ENCODE results near the gene CLCNKB.

The CLCNKB gene

GRCh38 chr1:16091296-16091695 lies 47.7 kb downstream of the CLCNKB start:
- in situ Hi-C loops (cut with MboI; ENCODE audit: low sequenced_read_pairs): no loop called here

DNA sequence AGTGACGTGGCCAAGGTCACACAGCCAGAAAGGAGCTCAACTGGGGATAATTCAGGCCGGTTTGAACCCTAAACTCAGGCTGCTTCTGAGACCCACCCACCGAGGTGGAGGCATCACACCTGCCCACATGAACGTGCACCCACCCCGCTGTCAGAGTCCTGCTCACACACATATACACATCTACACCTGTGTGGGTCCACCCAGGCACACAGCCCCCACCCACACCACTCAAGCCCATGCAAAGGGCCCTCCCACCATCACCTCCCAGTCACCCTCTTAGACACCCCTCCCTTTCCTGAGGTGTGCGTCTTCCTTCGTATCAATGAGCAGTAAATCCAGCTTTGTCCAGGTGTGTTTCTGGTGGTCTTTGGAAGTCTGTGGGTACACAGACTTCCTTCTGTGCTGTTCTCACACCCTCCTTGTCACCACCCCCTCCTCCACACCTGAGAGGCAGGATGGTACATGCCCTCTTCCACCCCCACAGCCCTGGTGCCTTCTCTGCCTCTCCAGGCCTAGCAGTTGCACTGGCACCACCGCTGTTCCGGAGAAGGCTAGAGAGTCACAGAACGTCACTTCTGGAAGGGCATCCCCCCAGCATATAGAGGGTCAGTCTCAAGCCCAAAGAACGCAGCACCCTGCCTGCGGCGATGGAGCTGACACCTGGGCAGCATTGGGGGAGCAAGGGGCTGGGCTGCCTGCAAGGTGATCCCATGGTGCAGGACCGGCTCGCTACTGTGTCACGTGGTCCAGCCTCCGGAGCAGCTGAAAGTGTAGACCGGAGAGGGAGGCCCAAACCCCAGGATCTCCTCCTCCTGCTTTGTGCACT lies 48.7 kb downstream of the CLCNKB start:
- in situ Hi-C loops (cut with MboI; ENCODE audit: low sequenced_read_pairs): no loop called here

DNA sequence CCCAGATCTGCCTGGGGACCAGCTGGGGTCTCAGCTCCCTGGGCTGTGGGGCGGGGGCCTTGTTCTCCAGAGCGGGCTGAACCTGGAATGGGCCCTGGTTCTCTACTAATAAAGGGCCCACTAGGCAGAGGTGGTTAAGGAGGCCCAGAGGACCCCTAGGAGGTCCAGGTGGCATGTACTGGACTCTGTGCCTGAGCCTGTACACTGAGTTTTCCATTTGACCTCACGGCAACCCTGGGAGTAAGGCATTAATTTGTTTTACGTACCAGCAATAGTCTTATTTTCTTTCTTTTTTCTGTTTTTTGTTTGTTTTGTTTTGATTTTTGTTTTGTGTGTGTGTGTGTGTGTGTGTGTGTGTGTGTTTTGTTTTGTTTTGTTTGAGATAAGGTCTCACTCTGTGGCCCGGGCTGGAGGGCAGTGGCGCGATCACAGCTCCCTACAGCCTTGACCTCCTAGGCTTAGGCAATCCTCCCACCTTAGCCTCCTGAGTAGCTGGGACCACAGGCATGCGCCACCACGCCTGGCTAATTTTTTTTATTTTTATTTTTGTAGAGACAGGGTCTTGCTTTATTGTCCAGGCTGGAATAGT lies 49.4 kb downstream of the CLCNKB start:
- in situ Hi-C loops (cut with MboI; ENCODE audit: low sequenced_read_pairs): no loop called here

GRCh38 chr1:16093611-16094010 lies 50.0 kb downstream of the CLCNKB start:
- in situ Hi-C loops (cut with MboI; ENCODE audit: low sequenced_read_pairs): no loop called here

DNA sequence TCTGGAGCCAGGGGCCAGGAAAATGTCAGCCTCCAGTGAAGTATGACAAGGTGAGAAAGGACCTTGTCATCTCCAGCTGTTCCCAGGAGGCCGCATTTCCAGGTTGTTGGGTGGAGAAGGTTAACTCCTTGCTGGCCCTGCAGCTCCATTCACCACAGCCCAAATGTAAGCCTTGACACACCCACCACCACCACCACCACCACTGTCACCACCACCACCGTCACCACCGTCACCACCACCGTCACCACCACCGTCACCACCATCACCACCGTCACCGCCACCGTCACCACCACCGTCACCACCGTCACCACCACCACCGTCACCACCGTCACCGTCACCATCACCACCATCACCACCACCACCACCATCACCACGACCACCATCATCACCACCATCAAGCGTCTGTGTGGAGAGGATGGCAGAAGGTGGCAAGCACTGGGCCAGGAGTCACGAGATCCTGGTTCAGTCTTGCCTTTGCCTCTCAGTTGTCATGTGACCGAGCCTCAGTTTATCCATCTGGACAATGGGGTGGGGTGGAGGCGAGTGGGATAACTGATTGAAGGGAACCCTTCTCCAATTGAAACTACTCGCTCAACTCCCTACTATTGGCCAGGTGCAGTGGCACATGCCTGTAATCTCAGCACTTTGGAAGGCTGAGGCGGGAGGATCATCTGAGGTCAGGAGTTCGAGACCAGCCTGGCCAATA lies 51.0 kb downstream of the CLCNKB start:
- in situ Hi-C loops (cut with MboI; ENCODE audit: low sequenced_read_pairs): no loop called here

GRCh38 chr1:16095447-16095846 lies 51.9 kb downstream of the CLCNKB start:
- in situ Hi-C loops (cut with MboI; ENCODE audit: low sequenced_read_pairs): no loop called here

- in situ Hi-C loops (cut with MboI; ENCODE audit: low sequenced_read_pairs): no loop called here
Measured at GRCh38 chr1:16099412-16099811, 55.8 kb downstream of the CLCNKB start.

DNA sequence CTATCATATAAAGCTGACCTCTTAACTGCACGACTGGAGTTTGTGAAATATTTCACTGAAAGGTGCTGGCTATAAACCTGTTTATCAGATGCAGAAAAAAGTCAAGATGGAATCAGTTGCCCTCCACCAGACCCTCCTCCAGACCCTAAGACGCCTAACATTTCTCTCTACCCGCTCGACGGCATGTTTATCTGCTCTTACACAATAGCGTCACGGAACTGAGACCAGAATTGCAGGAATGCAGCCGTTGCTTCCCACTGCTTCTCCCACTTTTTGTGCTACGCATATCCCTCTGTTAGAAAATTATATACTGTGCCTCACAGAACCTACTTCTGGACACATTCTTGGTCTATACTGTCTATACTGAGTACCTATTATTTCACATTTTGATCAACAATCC lies 58.0 kb downstream of the CLCNKB start:
- in situ Hi-C loops (cut with MboI; ENCODE audit: low sequenced_read_pairs): no loop called here

Measured in hTERT RPE-1 (cell line).